ENCODE results near the gene CMSS1.

CMSS1 gene

GRCh38 chr3:99958222-99958912 is 140.7 kb downstream of the CMSS1 start:
- TF ChIP-seq CTCF (IDR thresholded peaks at IDR 0.05; ENCODE audit: insufficient read depth, low read length, missing control alignments), result no peak
- ChIA-PET POLR2A (no interaction called here), CTCF (interaction anchor here (0.5 to 1.7 kb wide), 2 partner anchors 284 to 296 kb away, joined by 3 to 5 read pairs; no protein-coding TSS in a partner anchor)
- H3K4me3 ChIP-seq (ENCODE audit: low read depth, low read length), result no peak overlapping the region
- no peak for DNase-seq (ENCODE audit: low read depth, low spot score)

GRCh38 chr3:99960123-99960878 is 142.6 kb downstream of the CMSS1 start:
- CTCF ChIA-PET, result interaction anchor here (0.6 to 1.7 kb wide), 2 partner anchors 116 to 294 kb away, joined by 3 to 5 read pairs; no protein-coding TSS in a partner anchor
- TF ChIP-seq CTCF (IDR thresholded peaks at IDR 0.05; ENCODE audit: insufficient read depth, low read length, missing control alignments), result no peak
- H3K4me3 ChIP-seq (ENCODE audit: low read depth, low read length), result no peak overlapping the region
- POLR2A ChIA-PET, result no interaction called here
- DNase-seq (ENCODE audit: low read depth, low spot score), result no peak

GRCh38 chr3:99960941-99961340 is 143.3 kb downstream of the CMSS1 start:
- ChIA-PET POLR2A (no interaction called here), CTCF (no interaction called here)
- TF ChIP-seq CTCF (IDR thresholded peaks at IDR 0.05; ENCODE audit: insufficient read depth, low read length, missing control alignments), result no peak
- no peak for DNase-seq (ENCODE audit: low read depth, low spot score)
- H3K4me3 ChIP-seq (ENCODE audit: low read depth, low read length), result no peak overlapping the region

GRCh38 chr3:99961756-99962515 is 144.3 kb downstream of the CMSS1 start:
- CTCF ChIA-PET, result interaction anchor here (0.7 kb wide), 1 partner anchor 128 kb away, joined by 3 read pairs; no protein-coding TSS in a partner anchor
- no peak for DNase-seq (ENCODE audit: low read depth, low spot score)
- POLR2A ChIA-PET, result interaction anchor here (1.2 kb wide), 1 partner anchor 9 kb away, joined by 3 read pairs; no protein-coding TSS in a partner anchor
- no peak overlapping the region for H3K4me3 ChIP-seq (ENCODE audit: low read depth, low read length)
- no peak for TF ChIP-seq CTCF (IDR thresholded peaks at IDR 0.05; ENCODE audit: insufficient read depth, low read length, missing control alignments)

GRCh38 chr3:99962703-99963102 is 145.0 kb downstream of the CMSS1 start:
- no peak overlapping the region for H3K4me3 ChIP-seq (ENCODE audit: low read depth, low read length)
- no peak for TF ChIP-seq CTCF (IDR thresholded peaks at IDR 0.05; ENCODE audit: insufficient read depth, low read length, missing control alignments)
- CTCF ChIA-PET, result interaction anchor here (0.7 kb wide), 1 partner anchor 127 kb away, joined by 3 read pairs; no protein-coding TSS in a partner anchor
- POLR2A ChIA-PET, result interaction anchor here (0.6 to 1.2 kb wide), 3 partner anchors 10 to 79 kb away, joined by 3 read pairs; no protein-coding TSS in a partner anchor
- DNase-seq (ENCODE audit: low read depth, low spot score), result no peak
